PC-3 (cell line): ENCODE data around the gene NIF3L1.

ENCODE experiments used
- EZH2 ChIP-seq: fragments of 300-600 bp; sonication (generic); IDR thresholded peaks from one replicate; pipeline ENCODE4 v1.6.1; 2017; ENCODE audit warnings: antibody characterized with exemption, mild to moderate bottlenecking, low read length; ENCODE audit not compliant: unreplicated experiment
- EZH2phosphoT487 ChIP-seq: fragments of 300-600 bp; sonication (generic); IDR thresholded peaks from 2 replicates; pipeline ENCODE4 v1.6.1; 2018; ENCODE audit warnings: mild to moderate bottlenecking, antibody characterized with exemption, low read length, borderline replicate concordance
- TF ChIP-seq, protein P1 (sequence below): fragments of 300-600 bp; sonication (generic); conservative IDR thresholded peaks from 2 replicates; pipeline ENCODE4 v1.5.1; 2017; ENCODE audit warnings: antibody characterized with exemption, low read depth, mild to moderate bottlenecking, low read length

DNA sequence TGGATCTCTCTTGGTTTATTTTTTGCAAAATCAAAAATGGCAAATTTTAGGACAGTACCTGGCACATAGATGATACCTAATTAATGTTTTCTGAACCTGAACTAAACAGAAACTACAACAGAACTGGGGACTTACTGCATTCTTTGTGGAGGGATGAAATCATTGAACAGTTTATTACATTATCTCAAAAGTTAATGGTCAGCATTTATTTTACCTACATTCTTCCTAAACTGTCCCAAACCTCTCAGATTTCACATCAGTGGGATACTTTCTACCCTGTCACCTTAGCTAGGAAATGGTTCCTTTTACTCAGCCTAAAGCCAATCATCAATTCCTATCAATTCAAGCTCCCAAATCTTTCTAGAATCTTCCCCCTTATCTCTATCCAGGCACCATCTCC is 10.3 kb downstream of the NIF3L1 start:
- TF ChIP-seq, protein P1, sequence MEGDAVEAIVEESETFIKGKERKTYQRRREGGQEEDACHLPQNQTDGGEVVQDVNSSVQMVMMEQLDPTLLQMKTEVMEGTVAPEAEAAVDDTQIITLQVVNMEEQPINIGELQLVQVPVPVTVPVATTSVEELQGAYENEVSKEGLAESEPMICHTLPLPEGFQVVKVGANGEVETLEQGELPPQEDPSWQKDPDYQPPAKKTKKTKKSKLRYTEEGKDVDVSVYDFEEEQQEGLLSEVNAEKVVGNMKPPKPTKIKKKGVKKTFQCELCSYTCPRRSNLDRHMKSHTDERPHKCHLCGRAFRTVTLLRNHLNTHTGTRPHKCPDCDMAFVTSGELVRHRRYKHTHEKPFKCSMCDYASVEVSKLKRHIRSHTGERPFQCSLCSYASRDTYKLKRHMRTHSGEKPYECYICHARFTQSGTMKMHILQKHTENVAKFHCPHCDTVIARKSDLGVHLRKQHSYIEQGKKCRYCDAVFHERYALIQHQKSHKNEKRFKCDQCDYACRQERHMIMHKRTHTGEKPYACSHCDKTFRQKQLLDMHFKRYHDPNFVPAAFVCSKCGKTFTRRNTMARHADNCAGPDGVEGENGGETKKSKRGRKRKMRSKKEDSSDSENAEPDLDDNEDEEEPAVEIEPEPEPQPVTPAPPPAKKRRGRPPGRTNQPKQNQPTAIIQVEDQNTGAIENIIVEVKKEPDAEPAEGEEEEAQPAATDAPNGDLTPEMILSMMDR: no peak
- TF ChIP-seq EZH2 (no peak), EZH2phosphoT487 (no peak)
